HG03442 (cell line): Measurements from ENCODE around the gene PTPRU.
"Not testable (repeated sequence)": the region's sequence is repeated elsewhere in the genome, so short reads cannot be mapped to it uniquely, and the experiment has no call there.

ENCODE experiments used
- ATAC-seq: cut with Tn5 transposase; IDR thresholded peaks from one replicate; pipeline ENCODE4 v1.9.1; 2021; ENCODE audit warnings: mild to moderate bottlenecking, moderate library complexity; ENCODE audit not compliant: unreplicated experiment

PTPRU gene

DNA sequence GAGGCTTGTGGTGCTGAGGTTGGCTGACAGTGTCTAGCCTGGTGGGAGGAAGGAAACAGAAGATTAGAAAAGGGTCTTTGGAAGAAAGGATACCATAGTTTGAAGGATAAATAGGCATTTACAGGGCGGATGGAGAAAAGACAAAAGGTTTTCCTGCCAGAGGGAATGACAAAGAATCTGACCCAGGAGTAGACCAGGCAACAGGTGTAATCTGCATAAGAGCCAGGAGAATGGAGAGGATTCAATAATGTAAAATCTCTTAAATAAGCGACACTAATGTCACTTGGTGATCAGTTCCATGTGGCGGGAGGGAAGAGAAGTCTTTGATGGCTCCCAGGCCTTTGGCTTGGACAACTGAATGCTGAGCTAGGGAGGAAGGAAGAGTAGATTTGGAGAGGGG is 15.0 kb upstream of the PTPRU start:
- no peak for ATAC-seq

DNA sequence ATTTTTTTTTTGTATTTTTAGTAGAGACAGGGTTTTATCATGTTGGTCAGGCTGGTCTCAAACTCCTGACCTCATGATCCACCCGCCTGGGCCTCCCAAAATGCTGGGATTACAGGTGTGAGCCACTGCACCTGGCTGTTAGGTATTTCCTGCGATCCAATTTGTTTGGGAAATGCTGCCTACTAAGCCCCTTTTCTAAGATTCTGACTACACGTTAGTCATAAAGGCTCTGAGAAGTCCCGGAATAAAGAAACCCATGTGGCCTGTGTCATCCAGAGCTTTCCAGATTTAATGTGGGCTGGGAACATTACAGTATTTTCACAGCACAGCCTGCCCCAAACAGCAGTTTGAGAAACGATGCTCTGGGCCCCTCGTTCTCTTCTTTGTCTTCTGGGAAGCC is 14.1 kb upstream of the PTPRU start:
- not testable (repeated sequence) for ATAC-seq

GRCh38 chr1:29222686-29223085 is 13.6 kb upstream of the PTPRU start:
- ATAC-seq = no peak

GRCh38 chr1:29223521-29223920 is 12.8 kb upstream of the PTPRU start:
- ATAC-seq = no peak

- no peak for ATAC-seq
These were observed 11.9 kb upstream of the PTPRU start for GRCh38 chr1:29224356-29224837.

DNA sequence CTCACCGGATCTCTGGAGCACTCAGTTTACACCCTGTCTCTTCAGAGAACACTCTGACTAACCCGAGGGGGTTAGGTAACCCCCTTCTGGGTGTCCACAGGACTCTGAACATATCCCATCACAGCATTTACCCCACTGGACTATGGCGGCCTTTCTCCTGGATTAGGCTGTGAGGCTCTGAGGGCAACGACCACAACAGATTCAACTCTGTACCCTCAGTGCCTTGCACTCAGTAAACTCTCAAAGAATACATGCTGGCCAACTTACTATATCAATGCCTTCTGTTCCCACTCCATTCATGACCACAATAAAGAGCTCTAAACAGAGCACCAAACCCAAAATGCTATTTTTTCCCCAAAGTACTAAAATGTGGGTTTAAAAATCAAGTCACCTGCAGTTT is 11.0 kb upstream of the PTPRU start:
- no peak for ATAC-seq

DNA sequence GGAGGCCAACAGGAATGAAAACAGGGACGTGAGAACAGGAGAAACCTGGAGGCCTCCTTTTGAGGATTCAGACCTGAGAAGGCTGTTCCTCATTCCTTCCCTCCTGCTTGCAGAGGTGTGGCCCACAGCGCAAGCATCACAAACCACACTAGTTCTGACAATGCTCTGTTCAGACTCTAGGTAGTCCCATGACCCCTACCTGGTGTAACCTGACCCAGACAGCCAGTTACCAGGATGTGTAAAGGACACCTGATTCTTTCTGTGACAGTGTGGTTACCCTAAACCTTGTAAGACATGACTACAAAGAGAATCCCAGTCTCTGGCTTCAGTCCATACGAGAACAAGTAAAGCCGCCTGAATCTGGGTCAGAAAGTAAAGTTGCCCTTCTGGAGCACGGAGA is 8.8 kb upstream of the PTPRU start:
- no peak for ATAC-seq

DNA sequence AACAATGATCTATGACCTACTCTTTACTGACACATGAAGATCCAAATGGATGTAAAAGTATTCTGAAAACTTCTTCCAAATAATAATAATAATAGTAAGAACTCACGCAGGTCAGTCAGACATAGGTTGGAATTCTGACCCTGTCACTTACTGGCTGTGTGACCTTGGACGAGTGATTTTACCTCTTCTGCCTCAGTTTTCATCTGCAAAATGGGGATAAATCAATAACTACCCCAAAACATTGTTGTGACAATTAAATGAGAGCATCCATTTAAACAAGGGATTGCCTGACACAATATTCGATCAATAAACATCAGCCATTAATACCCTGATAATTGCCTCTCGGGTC is 6.1 kb upstream of the PTPRU start:
- ATAC-seq = no peak

DNA sequence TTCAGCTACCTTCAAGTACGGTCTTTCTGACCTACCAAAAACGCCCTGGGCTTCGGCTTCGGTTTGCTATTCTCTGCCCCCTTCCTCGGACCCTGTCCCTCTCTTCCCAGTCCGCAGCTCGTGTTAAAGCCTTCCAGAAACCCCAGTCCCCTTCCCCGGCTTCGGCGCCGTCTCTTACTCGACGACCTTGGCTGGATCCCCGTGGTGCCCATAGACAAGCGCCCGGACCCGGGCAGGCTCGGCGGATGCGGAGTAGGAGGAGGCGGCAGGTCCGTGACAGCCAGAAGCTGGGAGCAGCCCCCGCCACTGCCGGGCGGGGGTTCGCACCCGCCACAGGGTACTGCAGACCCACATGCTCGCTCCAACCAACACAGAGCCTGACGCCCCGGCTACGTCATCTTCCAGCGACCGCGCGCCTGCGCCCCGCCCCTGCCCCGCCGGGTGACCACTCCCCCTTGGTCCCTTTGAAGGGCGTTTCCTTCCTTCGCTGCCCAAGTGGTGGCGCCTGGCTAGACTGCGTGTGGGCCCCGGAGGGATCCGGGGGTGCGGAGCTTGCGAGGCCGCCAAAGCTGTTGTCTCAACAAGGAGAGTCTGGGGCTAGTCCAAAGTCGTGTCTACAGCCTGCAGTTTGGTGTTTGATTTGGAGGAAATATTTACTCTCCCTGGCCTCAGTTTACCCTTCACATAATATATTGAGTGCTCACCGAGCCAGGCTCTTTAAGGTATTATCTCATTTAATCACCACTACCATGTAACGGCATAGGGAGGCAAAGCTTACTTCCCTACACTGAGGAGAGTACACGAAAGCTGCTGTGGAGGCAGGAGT is 5.6 kb upstream of the PTPRU start, which contains the start of gene MECR:
MECR (minus strand) TSS at position 382 of the 826 bp plus-strand sequence; CDS start at position 354, 28 bp downstream.
- peak; percentile 89 for ATAC-seq

GRCh38 chr1:29232387-29232786 is 3.9 kb upstream of the PTPRU start:
- no peak for ATAC-seq

GRCh38 chr1:29233693-29234092 is 2.6 kb upstream of the PTPRU start:
- no peak for ATAC-seq

GRCh38 chr1:29234471-29234870 is 1.9 kb upstream of the PTPRU start:
- ATAC-seq = no peak

DNA sequence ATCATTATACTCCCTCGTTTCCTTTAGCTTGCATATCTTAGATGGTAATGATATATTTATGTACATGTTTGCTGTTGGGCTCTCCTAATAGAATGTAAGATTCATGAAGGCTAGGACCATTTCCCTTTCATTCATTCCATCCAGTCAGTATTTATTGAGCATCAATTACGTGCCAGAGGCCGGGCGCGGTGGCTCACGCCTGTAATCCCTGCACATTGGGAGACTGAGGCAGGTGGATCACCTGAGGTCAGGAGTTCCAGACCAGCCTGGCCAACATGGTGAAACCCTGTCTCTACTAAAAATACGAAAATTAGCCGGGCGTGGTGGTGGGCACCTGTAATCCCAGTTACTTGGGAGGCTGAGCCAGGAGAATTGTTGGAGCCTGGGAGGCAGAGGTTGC is 1.4 kb upstream of the PTPRU start:
- not testable (repeated sequence) for ATAC-seq

DNA sequence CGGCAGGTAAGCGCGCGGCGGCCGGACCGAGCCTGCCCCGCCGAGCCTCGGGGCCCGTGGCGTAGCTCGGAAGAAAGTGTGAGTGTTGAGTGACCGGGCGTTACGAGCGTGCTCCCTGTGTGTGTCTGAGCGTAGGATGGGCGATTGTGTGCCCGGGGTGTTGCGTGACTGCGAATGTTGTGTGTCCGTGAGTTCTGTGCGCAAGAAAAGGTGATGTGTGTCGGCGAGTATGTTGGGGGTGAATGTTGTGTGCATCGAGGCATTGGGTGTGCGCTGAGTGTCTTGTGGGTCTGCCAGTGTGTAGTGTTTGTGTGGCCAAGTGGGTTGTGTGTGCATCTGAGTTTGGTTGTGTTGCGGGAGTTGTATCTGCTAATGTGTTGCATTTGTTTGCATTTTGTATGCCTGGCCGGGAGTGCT is 398 bp downstream of the PTPRU start:
- no peak for ATAC-seq

DNA sequence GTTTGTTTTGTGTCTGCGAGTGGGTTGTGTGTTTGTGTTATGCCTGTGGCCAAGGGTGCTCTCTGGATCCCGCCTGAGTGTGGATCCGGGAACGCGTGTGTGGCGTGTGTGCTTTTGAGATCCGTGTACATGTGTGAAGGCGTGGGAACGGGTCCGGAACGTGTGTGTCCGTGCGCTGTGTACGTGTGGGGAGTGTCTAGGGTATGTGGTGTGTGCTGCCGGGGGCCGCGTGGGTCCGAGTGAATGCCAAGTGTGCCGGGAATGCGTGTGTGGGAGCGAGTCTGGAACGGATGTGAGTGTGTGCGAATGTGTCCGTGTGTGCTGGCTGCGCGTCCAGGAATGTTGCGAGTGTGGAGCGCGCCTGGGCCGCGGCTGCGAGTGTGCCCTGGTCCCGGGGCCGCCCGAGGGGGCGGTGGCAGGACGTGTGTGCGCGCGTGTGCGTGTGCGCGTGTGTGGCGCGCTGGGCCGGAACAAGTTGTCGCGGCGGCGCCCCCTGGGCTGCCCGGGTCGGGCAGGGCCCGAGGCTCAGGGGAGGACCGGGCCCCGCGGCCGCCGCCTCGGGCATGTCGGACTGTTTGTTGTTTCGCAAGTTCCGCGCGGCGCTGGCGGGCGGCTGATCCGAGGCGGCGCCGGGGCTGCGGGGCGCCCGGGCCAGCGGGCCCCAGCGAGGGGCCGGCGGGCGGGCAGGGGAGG is 953 bp downstream of the PTPRU start:
- no peak for ATAC-seq

- no peak for ATAC-seq
These were observed 1.7 kb downstream of the PTPRU start for GRCh38 chr1:29237852-29238619.

DNA sequence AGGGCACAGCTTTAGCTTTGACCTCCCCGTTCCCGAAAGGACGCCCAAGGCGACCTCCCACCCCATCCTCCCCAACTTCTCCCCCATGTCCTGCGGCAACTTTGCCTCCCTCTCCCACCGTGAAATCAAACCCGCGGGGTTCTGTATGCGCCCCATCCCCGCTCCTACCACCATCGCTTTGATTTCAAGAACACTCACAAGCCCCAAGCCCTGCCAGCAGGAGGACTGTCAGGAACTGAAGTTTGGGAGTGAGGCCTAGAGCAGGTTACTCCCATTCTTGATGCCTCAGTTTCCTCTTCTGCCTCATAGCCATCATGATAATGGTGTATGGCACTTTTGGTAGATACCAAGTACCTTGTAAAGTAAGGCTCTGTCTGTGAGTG is 2.3 kb downstream of the PTPRU start:
- ATAC-seq = no peak

GRCh38 chr1:29239142-29239541 is 2.8 kb downstream of the PTPRU start:
- ATAC-seq = no peak

DNA sequence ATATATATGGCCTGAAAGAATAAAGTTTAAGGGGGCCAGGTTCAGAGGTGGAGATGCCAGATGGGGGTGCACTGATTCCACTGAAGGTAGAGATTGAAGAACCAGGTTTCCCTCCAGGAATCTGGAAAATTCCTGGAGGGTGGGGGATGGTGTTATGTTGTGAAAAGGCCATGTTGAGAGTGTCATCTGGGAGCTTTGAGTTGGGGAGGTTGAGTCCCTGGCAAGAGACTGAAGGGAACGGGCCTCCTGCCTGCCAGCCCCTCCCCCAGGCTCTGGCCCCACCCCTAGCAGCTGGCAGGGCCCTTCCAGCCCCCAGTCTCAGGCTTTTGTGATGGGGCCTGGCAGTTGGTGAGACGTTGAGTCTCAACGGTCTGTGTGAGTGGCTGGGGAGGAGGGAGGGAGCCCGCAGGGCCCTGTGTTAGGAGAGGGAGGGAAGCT is 4.1 kb downstream of the PTPRU start:
- ATAC-seq = no peak

GRCh38 chr1:29240986-29241385 is 4.7 kb downstream of the PTPRU start:
- ATAC-seq = no peak
